ENCODE data around the gene RBCK1. TPM values are rescaled to one million over a fixed set of nuclear protein-coding genes. Genes with fewer than 3 reads are reported as not detected.

The RBCK1 gene
- polyA plus RNA-seq, 1 experiment, result 130 TPM

DNA sequence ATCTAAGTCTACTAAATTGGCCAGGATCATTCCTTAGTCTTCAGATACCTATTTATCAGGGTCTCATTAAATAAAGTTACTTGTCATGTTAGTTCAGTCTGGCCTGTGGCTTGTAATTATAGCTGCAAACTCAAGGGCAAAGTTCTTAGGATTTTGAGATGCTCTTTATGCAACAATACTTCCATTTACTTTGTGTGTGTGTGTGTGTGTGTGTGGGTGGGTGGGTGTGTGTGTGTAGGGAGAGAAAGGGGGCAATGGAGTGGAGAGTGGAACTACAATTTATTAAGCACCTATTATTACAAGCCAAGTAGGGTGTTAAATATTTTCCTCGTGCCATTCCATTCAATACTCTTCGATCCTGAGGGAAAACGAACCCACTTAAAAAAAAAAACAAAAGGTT is 71.9 kb downstream of the RBCK1 start:
- DNase-seq (ENCODE audit: low read depth), result no peak
- no peaks in the 10 kb centered on the region for H3K27me3 ChIP-seq (ENCODE audit: control insufficient read depth, insufficient read depth, low read length)
- ChIA-PET POLR2A (no interaction called here), CTCF (interaction anchor here (0.9 to 4.7 kb wide), 3 partner anchors 12 to 125 kb away, joined by 3 to 43 read pairs (median 5); no protein-coding TSS in a partner anchor)
- TF ChIP-seq, protein P1, sequence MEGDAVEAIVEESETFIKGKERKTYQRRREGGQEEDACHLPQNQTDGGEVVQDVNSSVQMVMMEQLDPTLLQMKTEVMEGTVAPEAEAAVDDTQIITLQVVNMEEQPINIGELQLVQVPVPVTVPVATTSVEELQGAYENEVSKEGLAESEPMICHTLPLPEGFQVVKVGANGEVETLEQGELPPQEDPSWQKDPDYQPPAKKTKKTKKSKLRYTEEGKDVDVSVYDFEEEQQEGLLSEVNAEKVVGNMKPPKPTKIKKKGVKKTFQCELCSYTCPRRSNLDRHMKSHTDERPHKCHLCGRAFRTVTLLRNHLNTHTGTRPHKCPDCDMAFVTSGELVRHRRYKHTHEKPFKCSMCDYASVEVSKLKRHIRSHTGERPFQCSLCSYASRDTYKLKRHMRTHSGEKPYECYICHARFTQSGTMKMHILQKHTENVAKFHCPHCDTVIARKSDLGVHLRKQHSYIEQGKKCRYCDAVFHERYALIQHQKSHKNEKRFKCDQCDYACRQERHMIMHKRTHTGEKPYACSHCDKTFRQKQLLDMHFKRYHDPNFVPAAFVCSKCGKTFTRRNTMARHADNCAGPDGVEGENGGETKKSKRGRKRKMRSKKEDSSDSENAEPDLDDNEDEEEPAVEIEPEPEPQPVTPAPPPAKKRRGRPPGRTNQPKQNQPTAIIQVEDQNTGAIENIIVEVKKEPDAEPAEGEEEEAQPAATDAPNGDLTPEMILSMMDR (IDR thresholded peaks at IDR 0.05; ENCODE audit: insufficient read depth, low read depth, low read length), result no peak
- H3K4me3 ChIP-seq (ENCODE audit: low read depth, low read length), result no peak overlapping the region
- peaks cover 9% of the 10 kb centered on the region for H3K36me3 ChIP-seq (ENCODE audit: control insufficient read depth, insufficient read depth, low read length)

DNA sequence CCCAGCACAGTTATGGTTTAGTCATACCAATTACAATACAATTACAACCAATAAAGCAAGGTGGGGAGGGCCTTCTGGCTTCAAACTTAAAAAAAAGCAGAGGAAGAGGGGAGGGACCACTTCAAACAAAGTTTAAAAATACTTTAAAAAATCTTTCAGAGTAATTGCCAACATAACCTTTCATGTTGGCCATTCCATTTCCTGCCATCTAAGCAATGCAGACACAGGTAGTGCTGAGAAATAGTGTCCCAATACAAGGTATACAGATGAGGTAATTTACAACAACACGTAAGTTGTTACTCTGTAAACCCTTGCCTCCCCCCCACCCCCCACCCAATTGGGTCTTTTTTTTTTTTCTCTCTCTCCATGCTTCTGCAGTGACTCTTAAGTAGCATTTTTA is 73.1 kb downstream of the RBCK1 start:
- H3K27me3 ChIP-seq (ENCODE audit: control insufficient read depth, insufficient read depth, low read length), result no peaks in the 10 kb centered on the region
- TF ChIP-seq, protein P1 (IDR thresholded peaks at IDR 0.05; ENCODE audit: insufficient read depth, low read depth, low read length), result no peak
- ChIA-PET POLR2A (no interaction called here), CTCF (interaction anchor here (1.3 to 2.4 kb wide), 2 partner anchors 17 to 127 kb away, joined by 3 to 8 read pairs; no protein-coding TSS in a partner anchor)
- no peak for DNase-seq (ENCODE audit: low read depth)
- peaks cover 12% of the 10 kb centered on the region for H3K36me3 ChIP-seq (ENCODE audit: control insufficient read depth, insufficient read depth, low read length)
- no peak overlapping the region for H3K4me3 ChIP-seq (ENCODE audit: low read depth, low read length)

Small RNA genes lying within 50 kb of the gene (small RNA-seq; reads per million reads assigned to genes)
- not detected for gene RF00019 (ENCODE audit: insufficient read length, low read depth, low replicate concordance)

Other genes starting within 250 kb of the RBCK1 start
- gene DEFB128, start 218.6 kb upstream of the RBCK1 start, polyA plus RNA-seq (2011; rRNA removed), result not detected in 2 replicates
- not detected in 2 replicates for gene DEFB129, start 181.0 kb upstream of the RBCK1 start, polyA plus RNA-seq (2011; rRNA removed)
- gene DEFB132, start 150.6 kb upstream of the RBCK1 start, polyA plus RNA-seq (2011; rRNA removed), result not detected in 2 replicates
- gene C20orf96, start 117.5 kb upstream of the RBCK1 start, polyA plus RNA-seq (2011; rRNA removed), result 4.8 and 5.5 TPM in 2 replicates
- gene ZCCHC3, start 110.7 kb upstream of the RBCK1 start, polyA plus RNA-seq (2011; rRNA removed), result 7.1 and 8.3 TPM in 2 replicates
- gene SOX12, start 82.7 kb upstream of the RBCK1 start, polyA plus RNA-seq (2011; rRNA removed), result 3.6 TPM in 2 replicates
- 53.9 and 84.1 TPM in 2 replicates for gene NRSN2, start 61.2 kb upstream of the RBCK1 start, polyA plus RNA-seq (2011; rRNA removed)
- 98.0 and 126 TPM in 2 replicates for gene TRIB3, start 27.5 kb upstream of the RBCK1 start, polyA plus RNA-seq (2011; rRNA removed)
- gene TBC1D20, start 54.2 kb downstream of the RBCK1 start, polyA plus RNA-seq (2011; rRNA removed), result 46.1 and 63.7 TPM in 2 replicates
- 71.5 and 95.3 TPM in 2 replicates for gene CSNK2A1, start 135.5 kb downstream of the RBCK1 start, polyA plus RNA-seq (2011; rRNA removed)
- gene TCF15, start 202.0 kb downstream of the RBCK1 start, polyA plus RNA-seq (2011; rRNA removed), result not detected in 2 replicates
- gene SRXN1, start 244.9 kb downstream of the RBCK1 start, polyA plus RNA-seq (2011; rRNA removed), result 50.9 and 54.8 TPM in 2 replicates

All from BJ (cell line).